K562 (cell line): ENCODE data around the gene SH3BGRL2. TPM values are rescaled to one million over a fixed set of nuclear protein-coding genes. Genes with fewer than 3 reads are reported as not detected.

Experiments
- CHD7 ChIP-seq: fragments of 200-600 bp; sonication (generic); IDR thresholded peaks from one replicate; pipeline ENCODE4 v1.6.1; 2012; ENCODE audit warnings: mild to moderate bottlenecking, low read depth, low read length, inconsistent platforms
- FOXM1 ChIP-seq, 2 experiments: fragments of 450-650 bp in 1 of 2; sonication (generic) in 1 of 2; formaldehyde crosslinking in 1 of 2; IDR thresholded peaks; 2 replicates each; pipeline versions ENCODE4 v1.6.1 to v1.9.0; 2017 to 2022; ENCODE audit warnings: low read depth in 2 of 2, mild to moderate bottlenecking in 2 of 2, missing genetic modification reagents in 1 of 2, moderate library complexity in 1 of 2
- KLF13 ChIP-seq: fragments of 450-650 bp; IDR thresholded peaks from 2 replicates; pipeline ENCODE4 v1.6.1; 2016; ENCODE audit warnings: missing genetic modification characterization, low read depth, mild to moderate bottlenecking, missing compliant biosample characterization, moderate library complexity, borderline replicate concordance
- NFIC ChIP-seq: fragments of 450-650 bp; IDR thresholded peaks from 2 replicates; pipeline ENCODE4 v1.6.1; 2017; ENCODE audit warnings: mild to moderate bottlenecking, inconsistent platforms
- PBX2 ChIP-seq, 2 experiments: IDR thresholded peaks in 1 of 2; conservative IDR thresholded peaks in 1 of 2; 2 replicates each; pipeline ENCODE4 v1.6.1; 2016; ENCODE audit warnings: low read depth in 2 of 2, mild to moderate bottlenecking in 1 of 2, missing compliant biosample characterization in 1 of 2, missing genetic modification characterization in 1 of 2, moderate library complexity in 1 of 2
- POU5F1 ChIP-seq: fragments of 150-350 bp; IDR thresholded peaks from 2 replicates; pipeline ENCODE4 v1.6.1; 2014; ENCODE audit warnings: borderline replicate concordance, low read length, low read depth, mild to moderate bottlenecking; ENCODE audit not compliant: partially characterized antibody
- PURB ChIP-seq: sonication (generic); formaldehyde crosslinking; IDR thresholded peaks from 2 replicates; pipeline ENCODE4 v1.9.0; 2021; ENCODE audit warnings: low read depth, mild to moderate bottlenecking, missing genetic modification reagents
- ZNF140 ChIP-seq: fragments of 250-450 bp; sonication (Bioruptor Pico); IDR thresholded peaks from 2 replicates; pipeline ENCODE4 v1.8.0; 2021; ENCODE audit warnings: moderate library complexity, mild to moderate bottlenecking, inconsistent platforms
- ZNF224 ChIP-seq: sonication (generic); formaldehyde crosslinking; IDR thresholded peaks from 2 replicates; pipeline ENCODE4 v1.8.0; 2022; ENCODE audit warnings: mild to moderate bottlenecking, missing genetic modification reagents
- polyA plus RNA-seq, 8 experiments: library from polyadenylated mRNA; depleted of rRNA in 4 of 8; stranded (reverse) in 5 of 8; unstranded in 3 of 8; fragments of >200 nt; fragmentation: Nextera tagmentation in 2 of 8; fragmentation: Illumina TruSeq in 1 of 8; extraction: Ambion mirVana in 2 of 8; extraction: Trizol in 1 of 8; gene quantifications; 2 replicates each; pipeline versions ENCODE4 v1.2.1 to v1.2.3, GENCODE V29; 2011 to 2014; ENCODE audit warnings: inconsistent platforms in 1 of 8, missing spikeins in 1 of 8
- total RNA-seq, 7 experiments: library from RNA; depleted of rRNA in 6 of 7; stranded (reverse); fragments of >200 nt in 6 of 7; fragmentation: Illumina TruSeq in 2 of 7; extraction: Trizol in 2 of 7; gene quantifications; 2 replicates each; pipeline versions ENCODE4 v1.2.1 to v1.2.3, GENCODE V29; 2011 to 2021; ENCODE audit warnings: low replicate concordance in 1 of 7

The SH3BGRL2 gene
- total and polyA plus RNA-seq, 9 of the 15 experiments (the other 6 are each of a cell fraction or from before 2014, with no cell fraction given) = 4.4 to 12.1 (median 7.3) TPM

GRCh38 chr6:79671600-79672266, 40.6 kb downstream of the SH3BGRL2 start (continued):
- no peak for TF ChIP-seq ZNF140 (CRISPR knock-in tag)
- TF ChIP-seq FOXM1 (IDR thresholded peaks at IDR 0.05; ENCODE audit: low read depth) = no peak
- no peak for TF ChIP-seq FOXM1 (CRISPR knock-in tag; IDR thresholded peaks at IDR 0.05; ENCODE audit: low read depth)
- TF ChIP-seq CHD7 = no peak
- TF ChIP-seq PBX2 (CRISPR knock-in tag; IDR thresholded peaks at IDR 0.05; ENCODE audit: low read depth) = no peak
- no peak for TF ChIP-seq PBX2 (tag; conservative IDR thresholded peaks at IDR 0.05; ENCODE audit: low read depth)
- no peak for TF ChIP-seq PURB (CRISPR knock-in tag)
- no peak for TF ChIP-seq ZNF224
- TF ChIP-seq KLF13 = no peak
- TF ChIP-seq NFIC = no peak
- TF ChIP-seq POU5F1 = no peak
